Activated naive CD4-positive, alpha-beta T cell treated with anti-CD3 and anti-CD28 coated beads, Interleukin-2, amount 50 U/mL, for 24 hours (primary cell): ENCODE results near the gene GRIK5.
A peak's percentile ranks its signal among the peaks of the same experiment; 100 is the strongest.
"Not testable (repeated sequence)": the region's sequence is repeated elsewhere in the genome, so short reads cannot be mapped to it uniquely, and the experiment has no call there.

Experiments
- H3K27ac Mint-ChIP-seq: one replicate; pipeline ENCODE4 v1.8.0; 2021; ENCODE audit warnings: mild to moderate bottlenecking, mixed read lengths
- H3K27me3 Mint-ChIP-seq: one replicate; pipeline ENCODE4 v1.8.0; 2021; ENCODE audit warnings: mixed read lengths
- H3K36me3 Mint-ChIP-seq: one replicate; pipeline ENCODE4 v1.8.0; 2021; ENCODE audit warnings: mixed read lengths
- H3K4me1 Mint-ChIP-seq: one replicate; pipeline ENCODE4 v1.8.0; 2021; ENCODE audit warnings: mixed read lengths
- H3K4me3 Mint-ChIP-seq: one replicate; pipeline ENCODE4 v1.8.0; 2021; ENCODE audit warnings: mild to moderate bottlenecking, mixed read lengths
- H3K9me3 Mint-ChIP-seq: one replicate; pipeline ENCODE4 v1.8.0; 2021; ENCODE audit warnings: mixed read lengths

Gene GRIK5

GRCh38 chr19:41997851-41998229 lies 72.2 kb downstream of the GRIK5 start:
- H3K36me3 Mint-ChIP-seq = peaks cover 5% of the 10 kb centered on the region
- H3K4me3 Mint-ChIP-seq = no peak overlapping the region
- H3K27me3 Mint-ChIP-seq = peaks cover 52% of the 10 kb centered on the region
- H3K9me3 Mint-ChIP-seq = no peaks in the 10 kb centered on the region
- no peak overlapping the region for H3K27ac Mint-ChIP-seq
- H3K4me1 Mint-ChIP-seq = peaks cover 39% of the 10 kb centered on the region

GRCh38 chr19:41997121-41997850 lies 72.7 kb downstream of the GRIK5 start:
- no peak overlapping the region for H3K27ac Mint-ChIP-seq
- no peaks in the 10 kb centered on the region for H3K9me3 Mint-ChIP-seq
- H3K27me3 Mint-ChIP-seq = peaks cover 53% of the 10 kb centered on the region
- peak overlapping the region; percentile 30 for H3K4me3 Mint-ChIP-seq
- H3K36me3 Mint-ChIP-seq = peaks cover 7% of the 10 kb centered on the region
- peaks cover 43% of the 10 kb centered on the region for H3K4me1 Mint-ChIP-seq

- H3K36me3 Mint-ChIP-seq = peaks cover 7% of the 10 kb centered on the region
- H3K4me3 Mint-ChIP-seq = peak overlapping the region; percentile 30
- H3K27ac Mint-ChIP-seq = no peak overlapping the region
- peaks cover 43% of the 10 kb centered on the region for H3K4me1 Mint-ChIP-seq
- H3K9me3 Mint-ChIP-seq = no peaks in the 10 kb centered on the region
- H3K27me3 Mint-ChIP-seq = peaks cover 47% of the 10 kb centered on the region
Measured at GRCh38 chr19:41995959-41996797, 73.8 kb downstream of the GRIK5 start.

GRCh38 chr19:41994994-41995958 lies 74.7 kb downstream of the GRIK5 start:
- Mint-ChIP-seq H3K4me3 (peak overlapping the region; percentile 75), H3K27ac (peak overlapping the region; percentile 48), H3K4me1 (peaks cover 43% of the 10 kb centered on the region), H3K36me3 (peaks cover 7% of the 10 kb centered on the region), H3K9me3 (no peaks in the 10 kb centered on the region), H3K27me3 (peaks cover 40% of the 10 kb centered on the region)

- peaks cover 7% of the 10 kb centered on the region for H3K36me3 Mint-ChIP-seq
- H3K4me3 Mint-ChIP-seq = peak overlapping the region; percentile 75
- H3K9me3 Mint-ChIP-seq = no peaks in the 10 kb centered on the region
- H3K4me1 Mint-ChIP-seq = peaks cover 41% of the 10 kb centered on the region
- no peak overlapping the region for H3K27ac Mint-ChIP-seq
- H3K27me3 Mint-ChIP-seq = peaks cover 33% of the 10 kb centered on the region
Measured at GRCh38 chr19:41994521-41994971, 75.5 kb downstream of the GRIK5 start.

- Mint-ChIP-seq H3K9me3 (no peaks in the 10 kb centered on the region), H3K27me3 (peaks cover 30% of the 10 kb centered on the region), H3K36me3 (peaks cover 4% of the 10 kb centered on the region), H3K4me1 (peaks cover 37% of the 10 kb centered on the region), H3K27ac (peak within 1 kb of the TSS; percentile 48), H3K4me3 (peak within 1 kb of the TSS; percentile 86)
Measured at GRCh38 chr19:41993612-41994483, 76.2 kb downstream of the GRIK5 start, which contains the start of gene ATP1A3. Gene ATP1A3, minus strand, starts transcription at chr19:41994230. Its CDS starts 154 bp downstream, at chr19:41994076.

GRCh38 chr19:41991925-41992569 lies 78.0 kb downstream of the GRIK5 start:
- H3K9me3 Mint-ChIP-seq, H3K36me3 Mint-ChIP-seq, H3K4me3 Mint-ChIP-seq, H3K27ac Mint-ChIP-seq: not testable (repeated sequence)
- H3K27me3 Mint-ChIP-seq = peaks cover 22% of the 10 kb centered on the region
- peaks cover 27% of the 10 kb centered on the region for H3K4me1 Mint-ChIP-seq

GRCh38 chr19:41991025-41991424 lies 79.0 kb downstream of the GRIK5 start:
- no peak overlapping the region for H3K27ac Mint-ChIP-seq
- H3K4me3 Mint-ChIP-seq = no peak overlapping the region
- H3K27me3 Mint-ChIP-seq = peaks cover 15% of the 10 kb centered on the region
- peaks cover 20% of the 10 kb centered on the region for H3K4me1 Mint-ChIP-seq
- H3K9me3 Mint-ChIP-seq = no peaks in the 10 kb centered on the region
- H3K36me3 Mint-ChIP-seq = peaks cover 7% of the 10 kb centered on the region

- Mint-ChIP-seq H3K27ac (no peak overlapping the region), H3K4me3 (no peak overlapping the region), H3K27me3 (peaks cover 14% of the 10 kb centered on the region), H3K9me3 (no peaks in the 10 kb centered on the region), H3K36me3 (peaks cover 7% of the 10 kb centered on the region), H3K4me1 (peaks cover 20% of the 10 kb centered on the region)
Measured at GRCh38 chr19:41990615-41991014, 79.4 kb downstream of the GRIK5 start.

GRCh38 chr19:41990028-41990427 lies 80.0 kb downstream of the GRIK5 start:
- no peak overlapping the region for H3K4me3 Mint-ChIP-seq
- peaks cover 8% of the 10 kb centered on the region for H3K27me3 Mint-ChIP-seq
- H3K9me3 Mint-ChIP-seq = no peaks in the 10 kb centered on the region
- H3K36me3 Mint-ChIP-seq = peaks cover 8% of the 10 kb centered on the region
- H3K27ac Mint-ChIP-seq = no peak overlapping the region
- H3K4me1 Mint-ChIP-seq = peaks cover 14% of the 10 kb centered on the region

GRCh38 chr19:41988947-41989346 lies 81.1 kb downstream of the GRIK5 start:
- Mint-ChIP-seq H3K4me3 (no peak overlapping the region), H3K4me1 (peaks cover 9% of the 10 kb centered on the region), H3K27me3 (peaks cover 4% of the 10 kb centered on the region), H3K9me3 (no peaks in the 10 kb centered on the region), H3K36me3 (peaks cover 8% of the 10 kb centered on the region), H3K27ac (no peak overlapping the region)

- Mint-ChIP-seq H3K27ac (no peak overlapping the region), H3K36me3 (peaks cover 7% of the 10 kb centered on the region), H3K9me3 (no peaks in the 10 kb centered on the region), H3K4me3 (no peak overlapping the region), H3K4me1 (no peaks in the 10 kb centered on the region), H3K27me3 (no peaks in the 10 kb centered on the region)
Measured at GRCh38 chr19:41987141-41987860, 82.7 kb downstream of the GRIK5 start.

GRCh38 chr19:41984961-41985360 lies 85.0 kb downstream of the GRIK5 start:
- H3K27ac Mint-ChIP-seq = no peak overlapping the region
- H3K27me3 Mint-ChIP-seq = no peaks in the 10 kb centered on the region
- no peaks in the 10 kb centered on the region for H3K9me3 Mint-ChIP-seq
- H3K36me3 Mint-ChIP-seq = peaks cover 8% of the 10 kb centered on the region
- H3K4me1 Mint-ChIP-seq = no peaks in the 10 kb centered on the region
- no peak overlapping the region for H3K4me3 Mint-ChIP-seq
